ENCODE results near the gene DESI2. TPM values are rescaled to one million over a fixed set of nuclear protein-coding genes. Genes with fewer than 3 reads are reported as not detected.

Gene DESI2
- total RNA-seq, 3 donors from 2014 or later = 26.9 to 30.6 (median 29.7) TPM

GRCh38 chr1:244699741-244700140, 46.8 kb downstream of the DESI2 start:
- H3K9me3 ChIP-seq = no peaks in the 10 kb centered on the region
- H3K36me3 ChIP-seq (ENCODE audit: low read depth) = no peaks in the 10 kb centered on the region
- intact Hi-C loops (cut with DNase I, micrococcal nuclease) = no loop called here
- no peak for TF ChIP-seq CTCF (IDR thresholded peaks at IDR 0.05)
- no peaks in the 10 kb centered on the region for H3K4me1 ChIP-seq (ENCODE audit: low read depth)
- ATAC-seq = no peak
- no peak overlapping the region for H3K4me3 ChIP-seq
- no peak for DNase-seq

- ATAC-seq = no peak
- intact Hi-C loops (cut with DNase I, micrococcal nuclease) = no loop called here
These were observed 47.9 kb downstream of the DESI2 start for GRCh38 chr1:244700808-244701207.

GRCh38 chr1:244702620-244703019, 49.7 kb downstream of the DESI2 start:
- DNase-seq (no peak), ATAC-seq (no peak)
- Histone ChIP-seq H3K9me3 (no peaks in the 10 kb centered on the region), H3K4me3 (no peak overlapping the region), H3K4me1 (ENCODE audit: low read depth) (no peaks in the 10 kb centered on the region), H3K36me3 (ENCODE audit: low read depth) (no peaks in the 10 kb centered on the region)
- intact Hi-C loops (cut with DNase I, micrococcal nuclease) = no loop called here
- no peak for TF ChIP-seq CTCF (IDR thresholded peaks at IDR 0.05)

More at GRCh38 chr1:244700808-244701207, 47.9 kb downstream of the DESI2 start:
- H3K4me3 ChIP-seq = no peak overlapping the region
- no peaks in the 10 kb centered on the region for H3K9me3 ChIP-seq
- no peak for TF ChIP-seq CTCF (IDR thresholded peaks at IDR 0.05)
- H3K36me3 ChIP-seq (ENCODE audit: low read depth) = no peaks in the 10 kb centered on the region
- DNase-seq = no peak
- no peaks in the 10 kb centered on the region for H3K4me1 ChIP-seq (ENCODE audit: low read depth)

GRCh38 chr1:244704107-244704506, 51.2 kb downstream of the DESI2 start:
- Histone ChIP-seq H3K9me3 (no peaks in the 10 kb centered on the region), H3K4me1 (ENCODE audit: low read depth) (no peaks in the 10 kb centered on the region), H3K36me3 (ENCODE audit: low read depth) (no peaks in the 10 kb centered on the region), H3K4me3 (no peak overlapping the region)
- TF ChIP-seq CTCF (IDR thresholded peaks at IDR 0.05) = no peak
- ATAC-seq (no peak), DNase-seq (no peak)
- intact Hi-C loops (cut with DNase I, micrococcal nuclease) = no loop called here

- no peak overlapping the region for H3K4me3 ChIP-seq
- no peak for TF ChIP-seq CTCF (IDR thresholded peaks at IDR 0.05)
- H3K4me1 ChIP-seq (ENCODE audit: low read depth) = no peaks in the 10 kb centered on the region
- no peaks in the 10 kb centered on the region for H3K36me3 ChIP-seq (ENCODE audit: low read depth)
- ATAC-seq (no peak), DNase-seq (no peak)
- intact Hi-C loops (cut with DNase I, micrococcal nuclease) = no loop called here
- H3K9me3 ChIP-seq = no peaks in the 10 kb centered on the region
These were observed 52.6 kb downstream of the DESI2 start for GRCh38 chr1:244705261-244706234.
